Endothelial cell of umbilical vein (primary cell): ENCODE measurements around the gene MT2A. TPM values are rescaled to one million over a fixed set of nuclear protein-coding genes. Genes with fewer than 3 reads are reported as not detected.
"Not testable (repeated sequence)": the region's sequence is repeated elsewhere in the genome, so short reads cannot be mapped to it uniquely, and the experiment has no call there.

Experiments used
- BruUV-seq: library from RNA; stranded (reverse); fragments of 400-500 nt; replicated peaks from 2 replicates; lab custom pipeline; 2021; lab: Mats Ljungman, UMichigan
- CTCF ChIA-PET: fragments of 300-600, 350-600 bp; sonication (Branson Sonifier 250); formaldehyde crosslinking; loops from one replicate; lab custom pipeline; 2021; ENCODE audit warnings: antibody characterized with exemption, inconsistent platforms; lab: Charles Lee
- POLR2A ChIA-PET: fragments of 300-600, 350-600 bp; sonication (Branson Sonifier 250); formaldehyde crosslinking; loops from one replicate; lab custom pipeline; 2021; ENCODE audit warnings: antibody characterized with exemption, inconsistent platforms; lab: Charles Lee
- DNase-seq: peaks from one replicate; pipeline ENCODE4 v3.0.0-alpha.2; 2011; ENCODE audit warnings: low read depth, low spot score
- FAIRE-seq: peaks from 2 replicates; lab custom pipeline; 2011; peaks lifted over from hg19 to GRCh38; lab: Jason Lieb, UNC
- H2AFZ ChIP-seq: 2 replicates; pipeline ENCODE4 v1.6.0; 2012; ENCODE audit warnings: low read depth, low read length, control low read depth, inconsistent platforms
- H3K27ac ChIP-seq: 2 replicates; pipeline ENCODE4 v1.5.1; 2011; ENCODE audit warnings: low read depth, mild to moderate bottlenecking, control low read depth, low read length, moderate library complexity; ENCODE audit not compliant: insufficient read depth
- H3K27me3 ChIP-seq, 2 experiments: 2 replicates each; pipeline versions ENCODE4 v1.6.0 to v1.6.1; 2011; ENCODE audit warnings: low read length in 2 of 2, mixed read lengths in 1 of 2; ENCODE audit not compliant: control insufficient read depth in 2 of 2, insufficient read depth in 2 of 2
- H3K36me3 ChIP-seq, 2 experiments: 2 replicates in 1 of 2; 3 replicates in 1 of 2; pipeline ENCODE4 v1.5.1; 2011; ENCODE audit warnings: low read length in 2 of 2, mild to moderate bottlenecking in 1 of 2, moderate library complexity in 1 of 2; ENCODE audit not compliant: control insufficient read depth in 2 of 2, insufficient read depth in 2 of 2; ENCODE audit errors: extremely low read depth in 1 of 2
- H3K4me1 ChIP-seq: 3 replicates; pipeline ENCODE4 v1.5.1; 2011; ENCODE audit warnings: mild to moderate bottlenecking, low read length; ENCODE audit not compliant: control insufficient read depth, insufficient read depth; ENCODE audit errors: extremely low read depth
- H3K4me2 ChIP-seq: 2 replicates; pipeline ENCODE4 v1.6.1; 2011; ENCODE audit warnings: low read length, control low read depth, mixed read lengths; ENCODE audit not compliant: insufficient read depth
- H3K4me3 ChIP-seq, 3 experiments: fragments of 200-600 bp in 1 of 3; sonication (generic), shearing (Covaris generic) in 1 of 3; replicated peaks in 1 of 3; 2 replicates each; pipeline ENCODE4 v1.5.1; 2011 to 2016; ENCODE audit warnings: control low read depth in 3 of 3, low read length in 3 of 3, mild to moderate bottlenecking in 2 of 3, inconsistent platforms in 1 of 3, low read depth in 1 of 3, moderate library complexity in 1 of 3; ENCODE audit not compliant: insufficient read depth in 1 of 3
- H3K79me2 ChIP-seq: 2 replicates; pipeline ENCODE4 v1.6.0; 2012; ENCODE audit warnings: low read length, inconsistent platforms; ENCODE audit not compliant: control insufficient read depth, insufficient read depth
- H3K9ac ChIP-seq: replicated peaks from 2 replicates; pipeline ENCODE3; 2011; ENCODE audit warnings: low read length, control low read depth; ENCODE audit not compliant: insufficient read depth; ENCODE audit errors: extremely low read depth
- H3K9me1 ChIP-seq: replicated peaks from 3 replicates; pipeline ENCODE4 v1.6.0; 2011; ENCODE audit warnings: mild to moderate bottlenecking, low read length; ENCODE audit not compliant: control insufficient read depth, insufficient read depth; ENCODE audit errors: extremely low read depth
- H3K9me3 ChIP-seq: replicated peaks from 2 replicates; pipeline ENCODE4 v1.5.1; 2012; ENCODE audit warnings: low read length, inconsistent platforms; ENCODE audit not compliant: control insufficient read depth, insufficient read depth
- H4K20me1 ChIP-seq: replicated peaks from 2 replicates; pipeline ENCODE3; 2011; ENCODE audit warnings: mild to moderate bottlenecking, low read length; ENCODE audit not compliant: control insufficient read depth, insufficient read depth; ENCODE audit errors: extremely low read depth
- dilution Hi-C: fragments of 300-500 bp; cut with MboI; formaldehyde crosslinking; loops from one replicate; pipeline ENCODE4 v1.15.0; 2019; ENCODE audit warnings: low sequenced_read_pairs; ENCODE audit not compliant: extremely low pct_ligation_motif_present
- intact Hi-C: fragments of 100-400 bp; cut with micrococcal nuclease; formaldehyde crosslinking; loops from one replicate; pipeline ENCODE4 v1.10.0; 2022
- polyA plus RNA-seq, 4 experiments: library from polyadenylated mRNA; depleted of rRNA in 3 of 4; stranded (reverse) in 3 of 4; unstranded in 1 of 4; fragments of >200 nt; gene quantifications; 2 replicates each; pipeline versions ENCODE4 v1.2.1 to v1.2.3, GENCODE V29; 2011 to 2012; ENCODE audit warnings: missing spikeins in 1 of 4
- total RNA-seq: library from RNA; stranded (reverse); gene quantifications from 2 replicates; pipeline ENCODE4 v1.2.3, GENCODE V29; 2021

Gene MT2A
- total and polyA plus RNA-seq, 2 donors (not counting 3 experiments of a cell fraction or from before 2014, with no cell fraction given), result 276 to 1,337 TPM

GRCh38 chr16:56621665-56622445 is 13.5 kb downstream of the MT2A start:
- H3K9me1 ChIP-seq, dilution Hi-C loops, H3K27ac ChIP-seq, H3K9me3 ChIP-seq, H3K36me3 ChIP-seq, POLR2A ChIA-PET, intact Hi-C loops, H2AFZ ChIP-seq, FAIRE-seq, H3K4me2 ChIP-seq, H3K9ac ChIP-seq, H4K20me1 ChIP-seq, BruUV-seq, H3K27me3 ChIP-seq, DNase-seq, H3K4me3 ChIP-seq: not testable (repeated sequence)
- CTCF ChIA-PET, result interaction anchor here (2.3 to 3.2 kb wide), 2 partner anchors 18 to 21 kb away, joined by 8 to 13 read pairs; no protein-coding TSS in a partner anchor
- Histone ChIP-seq H3K79me2 (peaks cover 12% of the 10 kb centered on the region), H3K4me1 (peaks cover 24% of the 10 kb centered on the region)

- BruUV-seq, H3K9me3 ChIP-seq, H3K4me2 ChIP-seq, dilution Hi-C loops, H3K36me3 ChIP-seq, H3K9ac ChIP-seq, H3K27me3 ChIP-seq, H3K4me3 ChIP-seq, H3K27ac ChIP-seq, H4K20me1 ChIP-seq, intact Hi-C loops, DNase-seq, POLR2A ChIA-PET, H3K9me1 ChIP-seq, H2AFZ ChIP-seq, FAIRE-seq: not testable (repeated sequence)
- peaks cover 18% of the 10 kb centered on the region for H3K4me1 ChIP-seq
- CTCF ChIA-PET, result interaction anchor here (1.0 to 3.2 kb wide), 7 partner anchors 11 to 109 kb away, joined by 3 to 13 read pairs (median 5); partner anchors contain the start of gene MT1A
- H3K79me2 ChIP-seq, result peaks cover 12% of the 10 kb centered on the region
Observed at GRCh38 chr16:56623184-56623583, 14.8 kb downstream of the MT2A start.
